Stimulated activated CD8-positive, alpha-beta memory T cell treated with anti-CD3 and anti-CD28 coated beads, Interleukin-7, amount 100 ng/mL, for 4 hours (primary cell): Measurements from ENCODE around the gene PTGR3.

Source experiments
- DNase-seq, 2 donors: peaks; one replicate each; pipeline ENCODE4 v3.0.0-alpha.2; 2020; ENCODE audit warnings: low read depth in 2 of 2

Gene PTGR3

DNA sequence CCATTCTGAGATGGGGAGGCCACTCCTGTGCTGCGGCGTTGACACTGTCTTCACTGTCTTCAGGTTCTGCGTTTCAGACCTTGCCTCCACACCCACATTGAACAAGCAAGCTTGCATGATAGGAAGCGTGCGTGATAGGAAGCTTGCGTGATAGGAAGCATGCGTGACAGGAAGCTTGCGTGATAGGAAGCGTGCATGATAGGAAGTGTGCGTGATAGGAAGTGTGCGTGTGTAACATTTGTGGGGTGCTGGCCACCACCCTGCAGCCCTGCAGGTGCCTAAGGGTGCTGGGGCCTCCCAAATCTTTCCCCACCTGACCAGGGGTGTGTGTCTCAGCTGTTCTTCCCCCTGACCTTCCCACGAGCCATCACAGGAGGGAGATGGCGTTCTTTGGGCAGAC lies 27.0 kb upstream of the PTGR3 start:
- no peak for DNase-seq

GRCh38 chr18:75234901-75235300 lies 26.0 kb upstream of the PTGR3 start:
- DNase-seq = no peak

DNA sequence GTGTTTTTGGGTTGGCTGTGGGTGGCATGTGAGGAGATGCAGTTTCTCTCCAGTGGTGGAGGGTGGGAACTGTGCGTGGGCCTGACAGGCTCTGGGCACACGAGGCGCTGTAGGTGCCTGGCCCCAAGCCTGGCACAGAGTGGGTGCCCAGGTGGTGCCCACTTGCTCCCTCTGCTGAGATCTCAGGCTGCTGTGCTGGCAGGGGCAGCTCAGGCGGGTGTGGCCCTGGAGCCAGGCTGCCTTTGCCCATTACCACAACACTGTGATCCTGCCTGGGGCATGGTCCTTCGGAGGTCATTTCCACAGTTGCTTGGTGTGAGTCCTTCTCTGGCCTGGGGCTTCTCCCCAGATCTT lies 22.1 kb upstream of the PTGR3 start:
- no peak for DNase-seq

DNA sequence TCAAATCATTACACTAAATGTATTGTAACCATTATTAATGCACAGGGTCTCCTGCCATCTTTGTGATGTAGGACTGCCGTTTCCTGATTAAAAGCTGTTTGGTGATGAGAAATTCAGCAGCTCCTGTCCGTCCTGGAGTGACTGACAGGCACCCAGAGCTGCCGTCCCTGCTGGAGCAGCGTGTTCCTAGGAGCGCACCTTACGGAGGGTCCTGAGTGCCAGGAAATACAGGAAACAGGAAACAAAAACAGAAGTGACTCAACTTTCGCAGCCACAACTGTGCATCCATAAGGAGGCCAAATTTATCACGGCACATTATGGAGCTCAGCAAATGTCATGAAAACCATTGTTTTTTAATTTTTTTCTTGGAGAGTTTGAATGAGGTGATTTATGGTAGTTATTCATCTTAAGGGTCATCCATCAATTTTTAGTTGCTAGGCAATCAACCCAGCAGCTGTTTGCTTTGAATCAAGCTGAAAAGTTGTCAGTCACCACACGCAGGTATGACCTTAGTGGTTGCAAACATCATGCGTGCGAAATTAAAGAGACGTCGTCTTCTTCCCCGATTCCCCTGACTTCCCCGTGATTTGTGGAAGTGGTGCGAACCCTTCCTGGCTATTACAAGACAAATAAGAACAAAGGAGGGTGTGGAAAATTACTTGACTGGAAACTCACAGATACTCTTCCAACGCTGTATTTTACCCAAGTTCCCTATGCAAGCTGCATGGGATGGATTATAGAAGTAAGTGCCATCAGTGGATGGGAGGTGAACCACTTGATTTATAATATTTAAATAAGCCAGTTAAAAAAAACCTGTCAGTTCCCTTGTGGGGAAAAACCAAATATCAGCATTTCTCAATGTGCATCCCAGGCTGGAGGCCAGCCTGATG lies 21.5 kb upstream of the PTGR3 start:
- DNase-seq = no peak

- DNase-seq = no peak
These were observed 20.5 kb upstream of the PTGR3 start for GRCh38 chr18:75229437-75229836.

DNA sequence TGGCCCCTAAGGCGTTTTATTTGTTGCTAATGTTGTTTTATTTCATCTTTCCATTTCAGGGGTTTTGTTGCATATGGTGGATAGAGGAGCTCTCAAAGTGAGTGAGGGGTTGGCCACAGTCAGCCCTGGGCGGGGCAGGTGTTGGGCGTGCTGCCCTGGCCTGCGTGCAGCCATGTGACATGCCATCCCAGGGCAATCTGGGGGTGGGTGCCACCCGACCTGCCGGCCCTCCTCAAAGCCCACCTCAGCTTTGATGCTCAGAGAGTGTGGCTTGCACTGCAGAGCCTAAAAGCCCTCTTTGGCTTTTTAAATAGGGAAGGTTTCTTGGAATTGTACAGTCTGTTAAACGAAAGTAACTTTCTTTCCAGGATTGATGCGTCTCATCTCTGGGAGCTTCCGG lies 20.0 kb upstream of the PTGR3 start:
- no peak for DNase-seq

DNA sequence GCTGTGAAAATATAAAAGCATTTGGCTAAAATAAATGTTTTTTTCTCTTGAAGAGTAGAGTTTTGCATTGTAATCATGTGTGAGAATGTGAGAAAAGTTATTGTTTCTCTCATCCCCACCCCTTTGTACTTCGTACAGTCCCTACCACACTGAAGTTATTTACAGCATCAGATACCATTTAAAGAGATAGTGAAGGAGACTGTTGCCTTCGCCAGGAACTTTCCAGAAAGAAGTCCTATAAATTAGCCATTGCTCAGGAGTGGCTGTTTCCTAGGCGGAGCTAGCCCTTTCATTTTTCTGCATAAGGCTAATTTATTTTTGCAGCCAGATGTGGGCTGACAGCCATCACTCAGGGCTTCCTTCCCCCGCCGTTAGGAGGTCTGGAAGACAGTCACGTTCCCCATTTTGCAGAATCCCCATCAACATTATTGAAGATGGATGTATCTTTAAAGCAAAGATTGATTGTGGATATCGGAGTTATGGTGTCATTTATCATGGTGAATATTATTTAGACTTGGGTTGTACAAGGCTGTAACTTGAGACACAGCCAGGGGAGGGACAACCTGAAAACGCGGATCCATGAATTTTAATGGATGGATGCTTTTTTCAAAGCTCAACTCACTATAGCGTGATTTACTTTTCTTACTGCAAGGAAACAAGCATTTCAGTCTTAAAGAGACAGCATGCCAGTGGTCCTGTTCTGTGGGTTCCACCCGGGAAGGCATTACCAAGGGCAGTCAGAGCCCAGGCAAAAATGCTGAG lies 18.8 kb upstream of the PTGR3 start:
- no peak for DNase-seq

- no peak for DNase-seq
These were observed 18.0 kb upstream of the PTGR3 start for GRCh38 chr18:75226956-75227316.

GRCh38 chr18:75226286-75226955 lies 17.5 kb upstream of the PTGR3 start:
- DNase-seq = no peak

- no peak for DNase-seq
These were observed 14.9 kb upstream of the PTGR3 start for GRCh38 chr18:75223687-75224347.

DNA sequence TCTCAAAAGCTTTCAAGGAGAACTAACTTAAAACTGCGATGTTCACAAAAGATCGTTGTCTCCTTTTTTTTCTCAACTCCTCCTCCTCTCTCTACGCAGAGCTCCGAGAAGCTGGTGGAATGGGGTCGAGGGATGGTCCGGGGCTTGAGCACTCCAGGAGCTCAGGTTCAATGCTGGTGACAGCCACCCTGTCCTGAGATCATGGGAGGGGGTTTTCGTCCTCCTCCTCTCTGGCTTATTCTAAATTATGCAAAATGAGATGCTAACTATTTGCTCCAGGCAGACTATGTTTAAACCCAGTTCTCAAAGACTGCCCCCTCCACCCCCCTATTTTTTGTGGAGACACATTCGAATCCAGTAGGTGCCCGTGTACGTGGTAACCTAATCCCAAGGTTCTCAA lies 13.5 kb upstream of the PTGR3 start:
- DNase-seq = no peak

DNA sequence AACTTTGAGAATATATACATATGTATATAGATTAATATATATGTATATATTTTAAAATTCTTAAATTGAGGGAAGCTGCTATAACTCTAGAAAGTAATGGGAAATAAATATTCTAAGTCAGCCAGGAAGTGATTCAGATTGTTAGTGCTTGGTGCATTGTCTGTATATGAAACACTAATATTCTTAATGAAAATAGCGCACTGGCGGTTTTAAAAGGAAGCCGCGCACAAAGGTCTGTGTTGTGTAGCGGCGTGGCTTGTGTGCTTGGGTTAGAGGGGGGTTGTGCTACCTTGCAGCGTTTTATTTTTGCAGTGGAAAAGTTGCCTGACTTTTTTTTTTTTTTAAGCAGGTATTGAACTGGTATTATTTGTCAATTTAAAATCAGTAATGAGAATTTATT lies 13.0 kb upstream of the PTGR3 start:
- no peak for DNase-seq

GRCh38 chr18:75221397-75221796 lies 12.5 kb upstream of the PTGR3 start:
- no peak for DNase-seq

DNA sequence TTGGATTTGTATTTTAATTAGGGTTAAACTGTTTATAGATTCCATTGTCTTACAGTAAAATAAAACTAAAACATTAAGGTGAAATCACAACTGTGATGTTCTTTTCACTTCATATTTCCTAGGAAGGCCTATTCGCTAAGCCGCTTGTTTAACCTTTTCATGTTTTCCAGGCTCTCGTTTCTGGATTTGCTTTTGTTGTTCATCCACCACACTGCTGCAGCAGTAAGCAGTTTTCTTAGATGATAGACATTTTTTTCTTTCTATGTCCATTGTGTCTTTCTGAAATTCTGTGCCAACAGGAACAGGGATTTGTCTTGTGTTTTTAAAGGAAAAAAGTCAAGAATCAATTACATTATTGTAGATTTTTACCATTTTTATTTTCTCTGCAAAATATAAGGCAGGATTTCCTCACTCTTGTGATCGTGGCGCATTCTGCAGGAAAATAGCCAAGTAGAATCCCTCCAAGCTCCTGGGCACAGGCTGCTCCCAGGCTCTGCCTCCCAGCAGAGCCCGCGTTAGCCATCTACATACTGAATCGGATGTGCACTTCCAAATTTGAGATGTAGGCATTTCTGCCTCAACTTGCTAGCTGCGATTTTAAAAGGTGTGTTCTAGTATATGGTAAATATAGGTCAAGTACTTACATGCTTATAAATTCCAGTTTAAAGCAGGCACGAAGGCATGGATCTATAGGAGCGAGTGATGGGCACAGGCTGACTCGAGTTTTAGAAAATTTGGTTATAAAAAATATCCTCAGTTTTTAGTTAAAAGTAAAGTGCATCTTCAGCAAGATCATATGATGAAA lies 11.8 kb upstream of the PTGR3 start:
- no peak for DNase-seq

DNA sequence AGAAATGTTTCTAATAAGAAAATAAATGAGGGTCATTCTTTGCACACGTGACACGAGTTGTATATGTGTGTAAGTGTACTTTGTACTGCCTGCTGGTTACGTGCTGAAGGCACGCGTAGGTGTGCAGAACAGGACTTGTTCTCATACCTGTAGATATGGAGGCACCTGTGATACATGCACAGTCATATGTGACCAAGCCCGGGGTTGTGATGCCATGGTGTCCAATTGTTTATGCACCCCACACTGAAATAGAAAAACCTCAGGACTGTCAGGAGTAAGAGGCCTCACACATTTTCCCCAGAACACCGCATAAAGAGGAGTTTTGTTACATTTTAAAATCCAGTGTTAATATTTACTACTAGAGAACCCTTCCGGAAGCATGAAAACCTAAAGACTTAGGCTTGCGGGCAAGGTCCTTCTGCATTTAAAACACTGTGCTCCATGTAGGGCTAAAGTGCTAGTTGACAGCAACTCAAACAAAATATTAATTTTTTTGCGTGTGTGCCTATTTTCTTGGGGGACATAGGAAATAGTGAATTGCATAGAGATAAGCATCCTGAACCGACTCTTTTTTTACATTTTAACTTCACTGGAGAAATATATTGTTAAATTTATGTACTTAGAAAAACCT lies 10.9 kb upstream of the PTGR3 start:
- no peak for DNase-seq

GRCh38 chr18:75218065-75218923 lies 9.4 kb upstream of the PTGR3 start:
- DNase-seq = no peak

GRCh38 chr18:75216911-75217689 lies 8.2 kb upstream of the PTGR3 start:
- no peak for DNase-seq

GRCh38 chr18:75216212-75216910 lies 7.4 kb upstream of the PTGR3 start:
- no peak for DNase-seq

DNA sequence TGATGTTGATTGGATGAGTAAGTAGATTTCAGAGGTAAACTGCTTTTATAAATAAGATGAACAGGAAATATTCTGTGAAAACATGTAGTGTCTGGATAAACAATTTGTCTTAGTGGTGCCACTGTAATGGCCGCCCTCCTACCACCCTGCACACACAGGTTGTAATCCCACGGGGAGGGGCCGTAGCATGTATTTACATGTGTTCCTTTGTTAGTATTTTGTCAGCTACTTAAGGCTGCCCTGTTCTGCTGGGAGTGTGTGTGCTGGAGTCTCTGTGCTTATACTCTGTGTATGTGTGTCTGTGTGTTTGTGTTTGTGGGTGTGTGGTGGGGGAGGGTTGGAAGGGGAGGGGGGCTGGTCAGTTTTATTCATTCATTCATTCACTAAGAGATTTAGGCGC lies 6.7 kb upstream of the PTGR3 start:
- no peak for DNase-seq
